ENCODE results near the gene TMEM117.

DNA sequence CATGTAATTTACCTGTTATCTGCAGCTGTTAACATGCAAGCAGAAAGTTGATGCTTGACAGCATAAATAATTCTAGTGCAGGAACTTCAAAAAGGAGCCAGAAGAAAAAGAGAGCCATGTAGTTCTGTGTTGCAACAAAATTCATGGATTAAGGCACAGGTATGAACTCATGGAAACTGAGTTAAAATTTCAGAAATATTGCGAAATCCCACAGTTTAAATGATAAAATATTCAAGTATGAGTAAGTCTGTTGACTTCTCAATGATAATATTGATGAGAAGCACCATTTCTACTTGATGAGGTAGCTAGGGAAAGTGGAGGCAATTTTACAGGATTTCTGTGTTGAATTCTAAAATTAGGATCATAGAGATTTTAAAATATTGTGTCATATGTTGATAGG, 290.9 kb downstream of the TMEM117 start:
- no peak for TF ChIP-seq CBFB (IDR thresholded peaks at IDR 0.05; ENCODE audit: low read depth)
- TF ChIP-seq, protein P1, sequence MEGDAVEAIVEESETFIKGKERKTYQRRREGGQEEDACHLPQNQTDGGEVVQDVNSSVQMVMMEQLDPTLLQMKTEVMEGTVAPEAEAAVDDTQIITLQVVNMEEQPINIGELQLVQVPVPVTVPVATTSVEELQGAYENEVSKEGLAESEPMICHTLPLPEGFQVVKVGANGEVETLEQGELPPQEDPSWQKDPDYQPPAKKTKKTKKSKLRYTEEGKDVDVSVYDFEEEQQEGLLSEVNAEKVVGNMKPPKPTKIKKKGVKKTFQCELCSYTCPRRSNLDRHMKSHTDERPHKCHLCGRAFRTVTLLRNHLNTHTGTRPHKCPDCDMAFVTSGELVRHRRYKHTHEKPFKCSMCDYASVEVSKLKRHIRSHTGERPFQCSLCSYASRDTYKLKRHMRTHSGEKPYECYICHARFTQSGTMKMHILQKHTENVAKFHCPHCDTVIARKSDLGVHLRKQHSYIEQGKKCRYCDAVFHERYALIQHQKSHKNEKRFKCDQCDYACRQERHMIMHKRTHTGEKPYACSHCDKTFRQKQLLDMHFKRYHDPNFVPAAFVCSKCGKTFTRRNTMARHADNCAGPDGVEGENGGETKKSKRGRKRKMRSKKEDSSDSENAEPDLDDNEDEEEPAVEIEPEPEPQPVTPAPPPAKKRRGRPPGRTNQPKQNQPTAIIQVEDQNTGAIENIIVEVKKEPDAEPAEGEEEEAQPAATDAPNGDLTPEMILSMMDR (IDR thresholded peaks at IDR 0.05 in 2 of 3, conservative IDR thresholded peaks at IDR 0.05 in 1 of 3; ENCODE audit: control insufficient read depth in 2 of 3, extremely low read depth in 1 of 3, insufficient read depth in 1 of 3, low read depth in 3 of 3, low read length in 3 of 3), result no peak
- TF ChIP-seq SP1 (IDR thresholded peaks at IDR 0.05; ENCODE audit: low read depth, low read length), result no peak
- TF ChIP-seq CEBPB (IDR thresholded peaks at IDR 0.05; ENCODE audit: borderline replicate concordance in 1 of 2, low read depth in 2 of 2, low read length in 2 of 2), result no peak
- TF ChIP-seq SRF (IDR thresholded peaks at IDR 0.05; ENCODE audit: low read depth in 2 of 2, low read length in 2 of 2), result no peak
